Measurements from ENCODE around the gene ACSS3.

ACSS3 gene

GRCh38 chr12:81245458-81245857 is 167.6 kb downstream of the ACSS3 start:
- Histone ChIP-seq H2AFZ (ENCODE audit: low read length) (no peak overlapping the region), H3K9me3 (ENCODE audit: low read length) (no peaks in the 10 kb centered on the region), H3K27ac (ENCODE audit: low read depth, low read length, poor library complexity, severe bottlenecking) (no peak overlapping the region), H3K27me3 (ENCODE audit: insufficient read depth, low read length) (no peaks in the 10 kb centered on the region), H3K4me1 (ENCODE audit: insufficient read depth, low read length, severe bottlenecking) (no peaks in the 10 kb centered on the region), H3K9me2 (ENCODE audit: low read depth, low read length) (no peaks in the 10 kb centered on the region), H3K79me2 (ENCODE audit: insufficient read depth, low read length) (no peaks in the 10 kb centered on the region), H3K9ac (ENCODE audit: low read length) (no peak overlapping the region), H3K36me3 (ENCODE audit: insufficient read depth, low read length) (no peaks in the 10 kb centered on the region), H4K20me1 (ENCODE audit: insufficient read depth, low read length) (no peaks in the 10 kb centered on the region), H3K4me3 (ENCODE audit: low read depth, low read length, poor library complexity, severe bottlenecking) (no peak overlapping the region), H3F3A (ENCODE audit: insufficient read depth, low read length) (no peaks in the 10 kb centered on the region), H3K4me2 (ENCODE audit: low read length) (no peak overlapping the region)
- TF ChIP-seq CTCF (IDR thresholded peaks at IDR 0.05; ENCODE audit: low read length): no peak
- no peak for TF ChIP-seq EZH2 (IDR thresholded peaks at IDR 0.05; ENCODE audit: borderline replicate concordance, low read length)

DNA sequence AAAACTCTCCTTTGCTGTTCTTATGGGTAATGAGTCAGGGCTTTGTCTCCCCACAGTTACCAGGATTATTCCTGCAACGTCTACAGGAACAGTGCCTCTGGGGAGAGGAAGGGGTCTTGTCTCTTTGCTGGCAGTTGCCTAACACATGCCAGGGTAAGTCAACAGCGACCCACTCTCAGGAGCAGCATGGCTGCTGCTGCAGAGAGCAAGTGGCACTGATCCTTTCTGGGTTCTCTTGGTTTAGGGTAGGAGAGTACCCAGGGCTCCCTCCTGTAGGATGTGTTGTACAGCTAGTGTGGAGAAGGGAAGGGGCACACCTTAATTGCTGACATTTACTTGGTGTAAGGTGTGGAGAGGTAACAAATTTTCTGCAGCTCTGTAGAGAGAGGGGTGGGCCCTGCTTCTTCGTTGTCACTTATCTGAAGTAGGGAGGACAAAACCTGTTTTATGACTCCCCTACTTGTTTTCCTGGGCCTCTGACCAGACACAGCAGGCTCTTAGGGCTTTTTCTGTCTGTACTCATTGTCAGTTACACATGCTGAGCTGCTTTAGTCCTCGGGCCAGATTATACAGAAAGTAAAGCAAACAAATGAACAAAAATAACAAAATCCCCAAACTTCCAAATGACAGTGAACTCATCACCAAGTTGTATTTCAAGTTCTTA is 168.2 kb downstream of the ACSS3 start:
- no peak for TF ChIP-seq EZH2 (IDR thresholded peaks at IDR 0.05; ENCODE audit: borderline replicate concordance, low read length)
- TF ChIP-seq CTCF (IDR thresholded peaks at IDR 0.05; ENCODE audit: low read length): no peak
- Histone ChIP-seq H3F3A (ENCODE audit: insufficient read depth, low read length) (no peaks in the 10 kb centered on the region), H3K79me2 (ENCODE audit: insufficient read depth, low read length) (no peaks in the 10 kb centered on the region), H3K27me3 (ENCODE audit: insufficient read depth, low read length) (no peaks in the 10 kb centered on the region), H3K4me2 (ENCODE audit: low read length) (no peak overlapping the region), H2AFZ (ENCODE audit: low read length) (no peak overlapping the region), H4K20me1 (ENCODE audit: insufficient read depth, low read length) (no peaks in the 10 kb centered on the region), H3K4me1 (ENCODE audit: insufficient read depth, low read length, severe bottlenecking) (no peaks in the 10 kb centered on the region), H3K9ac (ENCODE audit: low read length) (no peak overlapping the region), H3K9me3 (ENCODE audit: low read length) (no peaks in the 10 kb centered on the region), H3K9me2 (ENCODE audit: low read depth, low read length) (no peaks in the 10 kb centered on the region), H3K36me3 (ENCODE audit: insufficient read depth, low read length) (no peaks in the 10 kb centered on the region), H3K4me3 (ENCODE audit: low read depth, low read length, poor library complexity, severe bottlenecking) (no peak overlapping the region), H3K27ac (ENCODE audit: low read depth, low read length, poor library complexity, severe bottlenecking) (no peak overlapping the region)

- Histone ChIP-seq H3F3A (ENCODE audit: insufficient read depth, low read length) (no peaks in the 10 kb centered on the region), H3K4me2 (ENCODE audit: low read length) (no peak overlapping the region), H3K9me2 (ENCODE audit: low read depth, low read length) (no peaks in the 10 kb centered on the region), H3K27me3 (ENCODE audit: insufficient read depth, low read length) (no peaks in the 10 kb centered on the region), H3K4me3 (ENCODE audit: low read depth, low read length, poor library complexity, severe bottlenecking) (no peak overlapping the region), H3K4me1 (ENCODE audit: insufficient read depth, low read length, severe bottlenecking) (no peaks in the 10 kb centered on the region), H3K9me3 (ENCODE audit: low read length) (no peaks in the 10 kb centered on the region), H2AFZ (ENCODE audit: low read length) (no peak overlapping the region), H3K79me2 (ENCODE audit: insufficient read depth, low read length) (no peaks in the 10 kb centered on the region), H3K27ac (ENCODE audit: low read depth, low read length, poor library complexity, severe bottlenecking) (no peak overlapping the region), H3K36me3 (ENCODE audit: insufficient read depth, low read length) (no peaks in the 10 kb centered on the region), H3K9ac (ENCODE audit: low read length) (no peak overlapping the region), H4K20me1 (ENCODE audit: insufficient read depth, low read length) (no peaks in the 10 kb centered on the region)
- no peak for TF ChIP-seq EZH2 (IDR thresholded peaks at IDR 0.05; ENCODE audit: borderline replicate concordance, low read length)
- TF ChIP-seq CTCF (IDR thresholded peaks at IDR 0.05; ENCODE audit: low read length): no peak
Measured at GRCh38 chr12:81249976-81250375, 172.1 kb downstream of the ACSS3 start.
